Tibial artery (tissue), 4 donors: ENCODE measurements around the gene UBD.

ENCODE experiments used
- DNase-seq, 2 donors: peaks; one replicate each; pipeline ENCODE4 v3.0.0-alpha.2; 2019
- H3K27ac ChIP-seq, 2 donors: fragments of 200-600 bp; sonication (generic) in 1 of 2; 1 replicate in 1 of 2; 2 replicates in 1 of 2; pipeline ENCODE4 v1.5.1; 2018 to 2019; ENCODE audit warnings: mild to moderate bottlenecking in 1 of 2
- H3K27me3 ChIP-seq, 2 donors: fragments of 200-600 bp; sonication (generic) in 1 of 2; one replicate each; pipeline versions ENCODE4 v1.5.1 to v1.6.0; 2016 to 2019
- H3K36me3 ChIP-seq, 3 donors: fragments of 200-600 bp; sonication (generic) in 2 of 3; one replicate each; pipeline ENCODE4 v1.5.1; 2016 to 2019; ENCODE audit warnings: mild to moderate bottlenecking in 2 of 3
- H3K4me1 ChIP-seq, 4 donors: fragments of 200-600 bp; sonication (generic) in 2 of 4; 1 replicate in 3 of 4; 2 replicates in 1 of 4; pipeline ENCODE4 v1.5.1; 2016 to 2019
- H3K4me3 ChIP-seq, 2 donors: fragments of 200-600 bp; sonication (generic) in 1 of 2; 1 replicate in 1 of 2; 2 replicates in 1 of 2; pipeline ENCODE4 v1.5.1; 2018 to 2019; ENCODE audit warnings: mild to moderate bottlenecking in 2 of 2
- H3K9me3 ChIP-seq, 3 donors: fragments of 200-600 bp; sonication (generic) in 1 of 3; one replicate each; pipeline ENCODE4 v1.5.1; 2016 to 2019
- intact Hi-C: fragments of 100-400 bp; cut with DNase I; formaldehyde crosslinking; loops from one replicate; pipeline ENCODE4 v1.15.0; 2023; ENCODE audit warnings: low total_unique reads
- TF ChIP-seq, protein P1 (sequence below), 2 experiments: fragments of 200-600 bp in 1 of 2; fragments of 450-650 bp in 1 of 2; IDR thresholded peaks; one replicate each; pipeline ENCODE4 v1.5.1; 2017 to 2019; ENCODE audit warnings: antibody characterized with exemption in 2 of 2, mild to moderate bottlenecking in 1 of 2, moderate library complexity in 1 of 2

Gene UBD

DNA sequence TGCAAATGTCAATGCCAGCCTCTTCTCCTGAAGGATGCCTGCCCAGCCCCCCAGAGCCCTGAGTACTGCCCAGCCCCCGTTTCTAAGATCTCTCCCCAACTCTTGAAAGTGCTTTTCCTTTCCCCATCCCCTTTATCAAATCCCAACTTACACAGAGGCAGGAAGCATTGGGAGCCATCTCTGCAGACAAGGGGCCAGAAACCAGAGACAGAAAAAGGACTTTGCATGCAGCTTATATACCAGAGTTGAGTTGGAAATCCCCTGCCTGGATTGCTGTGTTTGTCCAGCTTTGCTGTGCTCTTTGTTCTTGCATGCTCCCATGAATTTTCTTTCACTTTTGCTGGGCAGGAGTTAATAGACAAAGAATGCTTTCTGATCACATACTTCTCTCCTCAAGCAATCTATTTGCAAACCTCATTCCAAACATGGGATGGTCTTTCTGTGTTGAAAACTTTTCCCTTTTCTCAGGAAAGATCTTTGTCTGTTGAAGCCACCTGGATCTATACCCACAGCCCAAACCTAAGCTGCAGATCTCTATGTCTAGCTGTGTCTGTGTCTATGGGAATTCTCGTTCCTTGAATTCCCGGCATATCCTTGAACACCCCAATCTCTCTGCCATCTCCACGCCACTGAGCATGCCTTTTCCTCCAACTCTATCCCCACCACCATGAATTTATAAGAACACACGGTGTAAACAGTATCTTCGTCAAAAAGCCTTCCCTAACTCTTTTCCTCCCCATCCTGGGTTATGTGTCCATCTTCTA is at the start of gene UBD:
UBD (minus strand) TSS at position 209 of the 764 bp plus-strand sequence; CDS start at position 178, 31 bp downstream.
- no peak for DNase-seq
- H3K36me3 ChIP-seq, result no peaks in the 10 kb centered on the region
- H3K27ac ChIP-seq, result no peak within 1 kb of the TSS
- no peaks in the 10 kb centered on the region for H3K9me3 ChIP-seq
- intact Hi-C loops, result no loop called here
- H3K4me1 ChIP-seq, result no peaks in the 10 kb centered on the region
- TF ChIP-seq, protein P1, sequence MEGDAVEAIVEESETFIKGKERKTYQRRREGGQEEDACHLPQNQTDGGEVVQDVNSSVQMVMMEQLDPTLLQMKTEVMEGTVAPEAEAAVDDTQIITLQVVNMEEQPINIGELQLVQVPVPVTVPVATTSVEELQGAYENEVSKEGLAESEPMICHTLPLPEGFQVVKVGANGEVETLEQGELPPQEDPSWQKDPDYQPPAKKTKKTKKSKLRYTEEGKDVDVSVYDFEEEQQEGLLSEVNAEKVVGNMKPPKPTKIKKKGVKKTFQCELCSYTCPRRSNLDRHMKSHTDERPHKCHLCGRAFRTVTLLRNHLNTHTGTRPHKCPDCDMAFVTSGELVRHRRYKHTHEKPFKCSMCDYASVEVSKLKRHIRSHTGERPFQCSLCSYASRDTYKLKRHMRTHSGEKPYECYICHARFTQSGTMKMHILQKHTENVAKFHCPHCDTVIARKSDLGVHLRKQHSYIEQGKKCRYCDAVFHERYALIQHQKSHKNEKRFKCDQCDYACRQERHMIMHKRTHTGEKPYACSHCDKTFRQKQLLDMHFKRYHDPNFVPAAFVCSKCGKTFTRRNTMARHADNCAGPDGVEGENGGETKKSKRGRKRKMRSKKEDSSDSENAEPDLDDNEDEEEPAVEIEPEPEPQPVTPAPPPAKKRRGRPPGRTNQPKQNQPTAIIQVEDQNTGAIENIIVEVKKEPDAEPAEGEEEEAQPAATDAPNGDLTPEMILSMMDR (IDR thresholded peaks at IDR 0.05), result no peak
- H3K27me3 ChIP-seq, result peaks cover 0 to 36% of the 10 kb centered on the region in 2 donors
- H3K4me3 ChIP-seq, result no peak within 1 kb of the TSS

DNA sequence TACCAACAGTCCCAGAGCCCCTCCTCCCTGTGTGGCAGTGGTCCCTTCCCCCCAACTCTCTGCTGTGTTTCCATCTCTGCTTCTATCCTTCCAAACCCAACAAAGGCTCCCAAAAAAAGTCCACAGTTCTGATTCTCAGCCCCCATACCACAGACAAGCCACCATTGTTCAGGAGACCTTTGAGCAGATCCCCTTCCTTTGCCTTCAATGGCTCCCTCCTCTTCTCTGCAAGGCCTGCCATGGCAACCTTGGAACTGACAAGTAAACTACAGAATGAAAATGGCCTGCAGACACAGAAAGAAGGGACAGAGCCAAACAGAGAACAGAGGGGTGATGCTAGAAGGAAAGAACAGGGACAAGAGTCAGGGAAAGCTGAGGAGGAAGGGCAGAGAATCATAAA is 48.6 kb upstream of the UBD start:
- no peaks in the 10 kb centered on the region for H3K4me1 ChIP-seq
- H3K9me3 ChIP-seq, result no peaks in the 10 kb centered on the region
- DNase-seq, result no peak
- intact Hi-C loops, result no loop called here
- H3K4me3 ChIP-seq, result no peak overlapping the region
- H3K27me3 ChIP-seq, result no peaks in the 10 kb centered on the region
- TF ChIP-seq, protein P1 (IDR thresholded peaks at IDR 0.05), result no peak
- H3K27ac ChIP-seq, result no peak overlapping the region
- H3K36me3 ChIP-seq, result peaks cover 74 to 99% (median 96%) of the 10 kb centered on the region in 3 donors

DNA sequence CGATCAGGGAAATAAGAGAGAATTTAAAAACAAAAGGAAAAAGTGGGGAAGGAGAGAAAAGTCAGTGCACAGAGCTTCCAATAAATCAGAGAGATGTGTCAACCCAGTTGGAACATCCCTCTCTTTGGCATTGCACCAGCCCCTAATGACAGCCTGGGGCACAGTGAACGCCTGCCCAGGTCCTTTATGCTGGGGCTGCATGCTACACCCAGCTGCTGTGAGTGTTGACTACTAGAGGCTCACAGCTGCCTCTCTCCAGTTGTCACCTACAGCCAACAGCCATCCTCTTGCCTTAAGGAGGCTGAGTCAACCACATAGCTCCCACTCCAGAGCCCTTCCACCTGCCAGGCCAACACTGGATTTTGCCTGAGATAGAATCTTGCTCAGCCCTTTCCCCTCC is 44.4 kb upstream of the UBD start:
- H3K27ac ChIP-seq, result no peak overlapping the region
- no peaks in the 10 kb centered on the region for H3K27me3 ChIP-seq
- intact Hi-C loops, result no loop called here
- DNase-seq, result no peak
- no peaks in the 10 kb centered on the region for H3K9me3 ChIP-seq
- no peaks in the 10 kb centered on the region for H3K4me1 ChIP-seq
- peaks cover 58 to 82% (median 63%) of the 10 kb centered on the region in 3 donors for H3K36me3 ChIP-seq
- TF ChIP-seq, protein P1 (IDR thresholded peaks at IDR 0.05), result no peak
- no peak overlapping the region for H3K4me3 ChIP-seq

DNA sequence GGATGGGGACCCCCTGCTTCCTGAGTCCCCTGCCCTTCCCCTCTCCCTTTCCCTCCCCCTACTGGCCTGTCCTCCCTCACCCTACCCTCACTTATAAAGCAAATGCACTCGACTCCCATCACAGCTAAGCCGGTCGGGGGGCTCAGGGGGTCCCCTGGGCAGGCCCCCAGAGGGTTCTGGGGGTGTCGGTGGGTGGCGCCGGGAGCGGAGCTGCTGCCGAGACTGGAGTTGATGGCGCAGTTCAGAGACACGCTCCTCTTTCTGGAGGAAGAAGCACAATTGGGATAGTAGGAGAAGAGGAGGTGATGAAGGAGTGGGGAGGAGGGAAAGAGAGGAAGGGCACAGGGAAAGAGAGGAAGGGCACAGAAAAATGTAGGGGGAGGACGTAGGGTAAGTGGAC is 43.9 kb upstream of the UBD start:
- Histone ChIP-seq H3K4me3 (no peak overlapping the region), H3K27me3 (no peaks in the 10 kb centered on the region), H3K4me1 (no peaks in the 10 kb centered on the region), H3K36me3 (peaks cover 53 to 77% (median 59%) of the 10 kb centered on the region in 3 donors), H3K9me3 (no peaks in the 10 kb centered on the region), H3K27ac (no peak overlapping the region)
- intact Hi-C loops, result no loop called here
- TF ChIP-seq, protein P1 (IDR thresholded peaks at IDR 0.05), result no peak
- no peak for DNase-seq

DNA sequence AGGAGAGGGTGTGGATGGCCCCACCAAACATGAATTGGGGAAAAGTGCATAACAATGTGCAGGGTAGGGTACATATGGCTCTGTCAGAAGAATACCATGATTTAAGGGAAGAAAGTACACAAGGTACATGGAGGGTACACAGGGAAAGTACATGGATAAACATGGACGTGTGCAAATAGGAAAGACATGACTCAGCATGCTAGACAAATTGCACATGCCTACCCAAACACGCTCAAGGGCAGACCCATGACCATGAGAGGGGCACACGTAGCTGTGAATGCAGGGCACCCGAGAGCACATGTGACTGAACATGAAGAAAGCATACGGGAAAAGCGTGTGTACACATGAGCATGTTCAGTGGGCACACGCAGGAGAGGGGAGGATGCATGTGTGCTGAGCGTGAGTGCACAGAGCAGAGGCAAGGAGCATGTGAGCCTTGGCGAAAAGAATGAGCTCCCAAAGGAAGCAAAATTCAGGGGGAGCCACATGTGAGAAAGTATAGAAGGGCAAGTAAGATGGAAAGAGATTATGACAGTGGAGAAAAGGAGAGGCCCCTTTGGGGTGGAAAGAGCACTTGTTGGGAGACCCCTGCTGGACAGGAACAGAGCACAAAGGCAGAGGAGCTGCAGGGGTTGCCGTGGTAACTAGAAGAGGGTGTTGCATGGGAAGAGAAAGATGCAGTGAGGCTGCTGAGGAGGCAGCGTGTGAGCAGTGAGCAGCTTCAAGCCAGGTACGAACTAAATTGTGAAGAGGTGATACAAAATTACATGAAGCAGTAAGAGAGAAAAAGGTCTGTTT is 43.2 kb upstream of the UBD start:
- no peak overlapping the region for H3K27ac ChIP-seq
- DNase-seq, result no peak
- intact Hi-C loops, result no loop called here
- H3K9me3 ChIP-seq, result no peaks in the 10 kb centered on the region
- peaks cover 46 to 70% (median 52%) of the 10 kb centered on the region in 3 donors for H3K36me3 ChIP-seq
- TF ChIP-seq, protein P1 (IDR thresholded peaks at IDR 0.05), result no peak
- H3K4me1 ChIP-seq, result no peaks in the 10 kb centered on the region
- no peaks in the 10 kb centered on the region for H3K27me3 ChIP-seq
- H3K4me3 ChIP-seq, result no peak overlapping the region
